Endothelial cell of umbilical vein (primary cell): ENCODE measurements around the gene DTNA. TPM values are rescaled to one million over a fixed set of nuclear protein-coding genes. Genes with fewer than 3 reads are reported as not detected.

ENCODE experiments used
- BruUV-seq: library from RNA; stranded (reverse); fragments of 400-500 nt; replicated peaks from 2 replicates; lab custom pipeline; 2021; lab: Mats Ljungman, UMichigan
- CTCF ChIA-PET: fragments of 300-600, 350-600 bp; sonication (Branson Sonifier 250); formaldehyde crosslinking; loops from one replicate; lab custom pipeline; 2021; ENCODE audit warnings: antibody characterized with exemption, inconsistent platforms; lab: Charles Lee
- POLR2A ChIA-PET: fragments of 300-600, 350-600 bp; sonication (Branson Sonifier 250); formaldehyde crosslinking; loops from one replicate; lab custom pipeline; 2021; ENCODE audit warnings: antibody characterized with exemption, inconsistent platforms; lab: Charles Lee
- DNase-seq: peaks from one replicate; pipeline ENCODE4 v3.0.0-alpha.2; 2011; ENCODE audit warnings: low read depth, low spot score
- FAIRE-seq: peaks from 2 replicates; lab custom pipeline; 2011; peaks lifted over from hg19 to GRCh38; lab: Jason Lieb, UNC
- H2AFZ ChIP-seq: 2 replicates; pipeline ENCODE4 v1.6.0; 2012; ENCODE audit warnings: low read depth, low read length, control low read depth, inconsistent platforms
- H3K27ac ChIP-seq: 2 replicates; pipeline ENCODE4 v1.5.1; 2011; ENCODE audit warnings: low read depth, mild to moderate bottlenecking, control low read depth, low read length, moderate library complexity; ENCODE audit not compliant: insufficient read depth
- H3K27me3 ChIP-seq, 2 experiments: 2 replicates each; pipeline versions ENCODE4 v1.6.0 to v1.6.1; 2011; ENCODE audit warnings: low read length in 2 of 2, mixed read lengths in 1 of 2; ENCODE audit not compliant: control insufficient read depth in 2 of 2, insufficient read depth in 2 of 2
- H3K36me3 ChIP-seq, 2 experiments: 2 replicates in 1 of 2; 3 replicates in 1 of 2; pipeline ENCODE4 v1.5.1; 2011; ENCODE audit warnings: low read length in 2 of 2, mild to moderate bottlenecking in 1 of 2, moderate library complexity in 1 of 2; ENCODE audit not compliant: control insufficient read depth in 2 of 2, insufficient read depth in 2 of 2; ENCODE audit errors: extremely low read depth in 1 of 2
- H3K4me1 ChIP-seq: 3 replicates; pipeline ENCODE4 v1.5.1; 2011; ENCODE audit warnings: mild to moderate bottlenecking, low read length; ENCODE audit not compliant: control insufficient read depth, insufficient read depth; ENCODE audit errors: extremely low read depth
- H3K4me2 ChIP-seq: 2 replicates; pipeline ENCODE4 v1.6.1; 2011; ENCODE audit warnings: low read length, control low read depth, mixed read lengths; ENCODE audit not compliant: insufficient read depth
- H3K4me3 ChIP-seq, 3 experiments: fragments of 200-600 bp in 1 of 3; sonication (generic), shearing (Covaris generic) in 1 of 3; replicated peaks in 1 of 3; 2 replicates each; pipeline ENCODE4 v1.5.1; 2011 to 2016; ENCODE audit warnings: control low read depth in 3 of 3, low read length in 3 of 3, mild to moderate bottlenecking in 2 of 3, inconsistent platforms in 1 of 3, low read depth in 1 of 3, moderate library complexity in 1 of 3; ENCODE audit not compliant: insufficient read depth in 1 of 3
- H3K79me2 ChIP-seq: 2 replicates; pipeline ENCODE4 v1.6.0; 2012; ENCODE audit warnings: low read length, inconsistent platforms; ENCODE audit not compliant: control insufficient read depth, insufficient read depth
- H3K9ac ChIP-seq: replicated peaks from 2 replicates; pipeline ENCODE3; 2011; ENCODE audit warnings: low read length, control low read depth; ENCODE audit not compliant: insufficient read depth; ENCODE audit errors: extremely low read depth
- H3K9me1 ChIP-seq: replicated peaks from 3 replicates; pipeline ENCODE4 v1.6.0; 2011; ENCODE audit warnings: mild to moderate bottlenecking, low read length; ENCODE audit not compliant: control insufficient read depth, insufficient read depth; ENCODE audit errors: extremely low read depth
- H3K9me3 ChIP-seq: replicated peaks from 2 replicates; pipeline ENCODE4 v1.5.1; 2012; ENCODE audit warnings: low read length, inconsistent platforms; ENCODE audit not compliant: control insufficient read depth, insufficient read depth
- H4K20me1 ChIP-seq: replicated peaks from 2 replicates; pipeline ENCODE3; 2011; ENCODE audit warnings: mild to moderate bottlenecking, low read length; ENCODE audit not compliant: control insufficient read depth, insufficient read depth; ENCODE audit errors: extremely low read depth
- CTCF ChIP-seq, 2 donors: IDR thresholded peaks; 1 replicate in 1 of 2; 2 replicates in 1 of 2; pipeline ENCODE4 v1.5.1; 2011; ENCODE audit warnings: low read length in 2 of 2, mild to moderate bottlenecking in 2 of 2, moderate library complexity in 2 of 2, control low read depth in 1 of 2, inconsistent platforms in 1 of 2, low read depth in 1 of 2; ENCODE audit not compliant: insufficient read depth in 1 of 2; ENCODE audit errors: extremely low read depth in 1 of 2
- EZH2 ChIP-seq: IDR thresholded peaks from 2 replicates; pipeline ENCODE4 v1.6.1; 2012; ENCODE audit warnings: borderline replicate concordance, low read depth, mild to moderate bottlenecking, moderate library complexity, low read length, inconsistent platforms; ENCODE audit not compliant: severe bottlenecking
- FOS ChIP-seq: IDR thresholded peaks from 2 replicates; pipeline ENCODE4 v1.6.1; 2011; ENCODE audit warnings: mild to moderate bottlenecking, low read length, moderate library complexity, borderline replicate concordance; ENCODE audit not compliant: insufficient read depth
- GATA2 ChIP-seq: IDR thresholded peaks from 2 replicates; pipeline ENCODE4 v1.7.0; 2011; ENCODE audit warnings: low read depth, mild to moderate bottlenecking, moderate library complexity, mixed read lengths, low read length; ENCODE audit not compliant: insufficient read length, insufficient read depth
- MYC ChIP-seq: IDR thresholded peaks from one replicate; pipeline ENCODE4 v1.6.1; 2011; ENCODE audit warnings: mild to moderate bottlenecking, low read depth, low read length
- POLR2A ChIP-seq: IDR thresholded peaks from 2 replicates; pipeline ENCODE4 v1.6.1; 2012; ENCODE audit warnings: low read depth, mild to moderate bottlenecking, control low read depth, low read length
- POLR2AphosphoS5 ChIP-seq: IDR thresholded peaks from 2 replicates; pipeline ENCODE4 v1.6.1; 2012; ENCODE audit warnings: low read depth, mild to moderate bottlenecking, control low read depth, low read length, moderate library complexity; ENCODE audit not compliant: insufficient read depth
- dilution Hi-C: fragments of 300-500 bp; cut with MboI; formaldehyde crosslinking; loops from one replicate; pipeline ENCODE4 v1.15.0; 2019; ENCODE audit warnings: low sequenced_read_pairs; ENCODE audit not compliant: extremely low pct_ligation_motif_present
- intact Hi-C: fragments of 100-400 bp; cut with micrococcal nuclease; formaldehyde crosslinking; loops from one replicate; pipeline ENCODE4 v1.10.0; 2022
- polyA plus RNA-seq, 4 experiments: library from polyadenylated mRNA; depleted of rRNA in 3 of 4; stranded (reverse) in 3 of 4; unstranded in 1 of 4; fragments of >200 nt; gene quantifications; 2 replicates each; pipeline versions ENCODE4 v1.2.1 to v1.2.3, GENCODE V29; 2011 to 2012; ENCODE audit warnings: missing spikeins in 1 of 4
- total RNA-seq: library from RNA; stranded (reverse); gene quantifications from 2 replicates; pipeline ENCODE4 v1.2.3, GENCODE V29; 2021
- TF ChIP-seq, protein P1 (sequence below): IDR thresholded peaks from 2 replicates; pipeline ENCODE4 v1.6.1; 2011; ENCODE audit not compliant: insufficient read depth, insufficient read length

DTNA gene
- total and polyA plus RNA-seq, 2 donors (not counting 3 experiments of a cell fraction or from before 2014, with no cell fraction given): 6.6 to 15.3 TPM

- dilution Hi-C loops: no loop called here
- FAIRE-seq (no peak), DNase-seq (peak; percentile 16)
- no peaks in the 10 kb centered on the region for H3K9me3 ChIP-seq
- CTCF ChIA-PET: interaction anchor here (1.2 to 1.6 kb wide), 2 partner anchors 13 to 33 kb away, joined by 4 to 6 read pairs (median 5); no protein-coding TSS in a partner anchor
- H3K4me2 ChIP-seq: no peak overlapping the region
- POLR2A ChIA-PET: no interaction called here
- H3K36me3 ChIP-seq: no peaks in the 10 kb centered on the region
- peaks cover 6% of the 10 kb centered on the region for H3K4me1 ChIP-seq
- H3K79me2 ChIP-seq: no peaks in the 10 kb centered on the region
- no peak overlapping the region for H3K4me3 ChIP-seq
- no peaks in the 10 kb centered on the region for H3K9me1 ChIP-seq
- intact Hi-C loops: no loop called here
- no peak overlapping the region for H3K27ac ChIP-seq
- no peak overlapping the region for H2AFZ ChIP-seq
- TF ChIP-seq EZH2 (no peak), CTCF (IDR thresholded peaks at IDR 0.05; ENCODE audit: extremely low read depth in 1 of 2, insufficient read depth in 1 of 2, low read depth in 1 of 2, low read length in 2 of 2) (no peak), POLR2AphosphoS5 (no peak), MYC (no peak), FOS (no peak), GATA2 (no peak), POLR2A (no peak)
- TF ChIP-seq, protein P1, sequence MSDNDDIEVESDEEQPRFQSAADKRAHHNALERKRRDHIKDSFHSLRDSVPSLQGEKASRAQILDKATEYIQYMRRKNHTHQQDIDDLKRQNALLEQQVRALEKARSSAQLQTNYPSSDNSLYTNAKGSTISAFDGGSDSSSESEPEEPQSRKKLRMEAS: no peak
- H3K27me3 ChIP-seq: no peaks in the 10 kb centered on the region
- BruUV-seq: no TSS peak
- no peaks in the 10 kb centered on the region for H4K20me1 ChIP-seq
- no peak overlapping the region for H3K9ac ChIP-seq
Observed at GRCh38 chr18:34694591-34695165, 15.4 kb upstream of the DTNA start.
